Rectal smooth muscle tissue (tissue), 1 donor: Measurements from ENCODE around the gene HES3.

Experiments
- H3K27ac ChIP-seq: one replicate; pipeline ENCODE4 v1.7.0; 2013; ENCODE audit warnings: low read depth, low read length, inconsistent platforms
- H3K27me3 ChIP-seq: one replicate; pipeline ENCODE4 v1.7.0; 2013; ENCODE audit warnings: low read length; ENCODE audit not compliant: control insufficient read depth, insufficient read depth
- H3K36me3 ChIP-seq: one replicate; pipeline ENCODE4 v1.7.0; 2013; ENCODE audit warnings: low read length; ENCODE audit not compliant: control insufficient read depth, insufficient read depth
- H3K4me1 ChIP-seq: one replicate; pipeline ENCODE4 v1.7.0; 2013; ENCODE audit warnings: low read length; ENCODE audit not compliant: control insufficient read depth, insufficient read depth
- H3K4me3 ChIP-seq: one replicate; pipeline ENCODE4 v1.7.0; 2013; ENCODE audit warnings: low read length
- H3K9ac ChIP-seq: one replicate; pipeline ENCODE4 v1.7.0; 2013; ENCODE audit warnings: low read length

The HES3 gene

DNA sequence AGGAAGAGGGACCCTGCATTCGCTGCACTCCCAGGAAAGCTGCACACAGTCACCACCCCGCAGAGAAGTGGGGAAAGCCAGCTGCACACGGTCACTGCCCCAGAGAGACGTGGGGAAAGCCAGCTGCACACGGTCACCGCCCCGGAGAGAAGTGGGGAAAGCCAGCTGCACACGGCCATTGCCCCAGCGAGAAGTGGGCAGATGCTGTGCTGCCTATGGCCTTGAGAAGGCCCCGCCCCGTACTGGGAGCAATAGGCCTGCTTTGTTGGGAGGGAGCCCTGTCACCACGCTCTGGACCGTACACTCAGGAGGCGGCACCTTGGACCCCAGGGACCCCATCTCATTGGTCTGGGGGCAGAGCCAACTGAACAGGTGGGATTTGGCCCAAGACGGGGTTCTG lies 21.2 kb downstream of the HES3 start:
- Histone ChIP-seq H3K27me3 (peaks cover 3% of the 10 kb centered on the region), H3K27ac (no peak overlapping the region), H3K4me1 (no peaks in the 10 kb centered on the region), H3K4me3 (no peak overlapping the region), H3K9ac (no peak overlapping the region), H3K36me3 (no peaks in the 10 kb centered on the region)

DNA sequence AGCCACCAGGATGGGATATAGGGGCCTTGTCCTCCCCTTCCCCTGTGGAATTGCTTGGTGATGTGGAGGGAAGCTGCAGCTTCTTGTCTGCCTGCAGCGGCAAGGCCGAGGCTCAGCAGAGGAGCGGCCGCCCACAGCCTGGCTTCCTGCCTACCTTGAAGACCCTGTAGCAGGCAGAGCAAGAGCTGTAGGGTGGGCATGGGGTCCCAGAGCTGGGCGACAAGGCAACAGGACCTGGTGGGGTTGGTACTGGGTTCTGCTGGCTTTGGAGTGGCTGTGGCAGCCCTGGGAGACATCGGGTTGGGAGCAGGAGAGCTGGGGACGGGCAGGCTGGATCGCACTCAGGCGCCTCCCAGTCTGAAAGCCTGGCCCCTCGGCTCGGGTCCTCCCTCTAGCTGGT lies 22.7 kb downstream of the HES3 start:
- Histone ChIP-seq H3K27ac (no peak overlapping the region), H3K9ac (no peak overlapping the region), H3K36me3 (no peaks in the 10 kb centered on the region), H3K4me1 (no peaks in the 10 kb centered on the region), H3K27me3 (peaks cover 3% of the 10 kb centered on the region), H3K4me3 (no peak overlapping the region)

DNA sequence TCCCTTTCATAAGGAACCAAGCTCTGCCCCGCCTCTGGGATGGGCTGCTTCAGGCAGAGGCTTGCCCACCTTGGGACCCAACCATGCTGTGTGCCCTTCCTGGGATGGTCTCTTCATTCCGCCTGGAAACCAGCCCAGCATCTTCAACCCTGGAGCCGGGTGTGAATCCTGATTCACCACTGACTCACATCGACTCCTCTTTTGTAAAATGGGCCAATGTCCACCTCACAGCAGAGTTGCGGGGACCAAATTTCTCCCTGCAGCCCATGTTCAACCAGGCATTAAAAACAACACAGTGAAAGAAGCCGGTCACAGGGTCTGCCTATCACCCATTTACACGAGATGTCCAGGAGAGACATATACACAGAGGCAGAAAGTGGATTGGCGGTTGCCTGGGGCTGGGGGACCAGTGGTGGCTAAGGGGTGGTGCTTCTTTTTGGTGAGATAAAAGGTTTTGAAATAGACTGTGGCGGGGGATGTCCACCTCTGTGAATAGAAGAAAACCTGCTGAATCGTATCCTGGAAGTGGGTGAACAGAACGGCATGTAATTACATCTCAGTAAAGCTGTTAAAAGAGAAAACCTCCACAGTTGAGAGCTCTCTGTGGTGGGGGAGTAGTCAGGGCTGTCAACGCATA lies 23.8 kb downstream of the HES3 start:
- no peak overlapping the region for H3K27ac ChIP-seq
- no peaks in the 10 kb centered on the region for H3K27me3 ChIP-seq
- H3K36me3 ChIP-seq, result no peaks in the 10 kb centered on the region
- no peak overlapping the region for H3K9ac ChIP-seq
- H3K4me1 ChIP-seq, result no peaks in the 10 kb centered on the region
- no peak overlapping the region for H3K4me3 ChIP-seq

DNA sequence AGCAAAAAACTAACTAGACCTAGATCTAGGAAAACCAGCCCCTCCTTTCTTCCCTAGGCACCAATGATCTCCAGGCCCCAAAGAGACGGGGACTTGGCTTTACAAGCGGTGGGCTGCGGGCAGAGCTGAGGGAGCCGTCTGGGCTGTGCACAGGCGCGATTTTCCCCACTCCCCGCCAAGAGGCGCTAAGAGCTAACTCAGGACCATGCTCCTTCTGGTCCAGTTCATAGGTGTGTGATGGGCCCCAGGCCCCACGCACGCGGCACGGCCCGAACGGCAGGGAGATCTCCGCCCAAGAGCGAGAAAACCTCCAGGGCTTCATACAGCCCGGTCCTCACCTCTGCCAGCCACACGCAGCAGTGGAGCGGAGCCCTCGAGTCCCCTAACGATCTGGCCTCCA lies 24.4 kb downstream of the HES3 start:
- Histone ChIP-seq H3K27me3 (no peaks in the 10 kb centered on the region), H3K36me3 (no peaks in the 10 kb centered on the region), H3K27ac (no peak overlapping the region), H3K4me1 (no peaks in the 10 kb centered on the region), H3K9ac (no peak overlapping the region), H3K4me3 (no peak overlapping the region)

DNA sequence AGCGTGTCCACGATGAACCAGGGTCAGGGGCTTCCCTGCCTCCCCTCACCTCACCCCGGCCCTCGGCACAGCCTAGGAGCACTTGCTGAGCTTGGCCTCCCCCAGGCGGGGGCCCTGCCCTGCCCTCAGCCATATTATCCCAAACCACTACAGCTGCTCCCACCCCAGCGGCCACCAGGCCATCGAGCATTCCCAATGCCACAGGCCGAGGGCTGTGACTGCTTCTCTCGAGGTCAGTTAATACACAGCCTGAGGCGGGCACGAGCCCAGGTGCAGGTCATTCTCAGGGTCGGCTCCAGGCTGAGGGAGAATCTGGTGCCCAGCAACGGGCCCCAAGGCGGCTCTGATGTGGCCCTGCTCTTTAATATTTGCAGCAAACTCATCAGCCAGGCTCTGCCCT lies 25.3 kb downstream of the HES3 start:
- Histone ChIP-seq H3K9ac (no peak overlapping the region), H3K27ac (no peak overlapping the region)

DNA sequence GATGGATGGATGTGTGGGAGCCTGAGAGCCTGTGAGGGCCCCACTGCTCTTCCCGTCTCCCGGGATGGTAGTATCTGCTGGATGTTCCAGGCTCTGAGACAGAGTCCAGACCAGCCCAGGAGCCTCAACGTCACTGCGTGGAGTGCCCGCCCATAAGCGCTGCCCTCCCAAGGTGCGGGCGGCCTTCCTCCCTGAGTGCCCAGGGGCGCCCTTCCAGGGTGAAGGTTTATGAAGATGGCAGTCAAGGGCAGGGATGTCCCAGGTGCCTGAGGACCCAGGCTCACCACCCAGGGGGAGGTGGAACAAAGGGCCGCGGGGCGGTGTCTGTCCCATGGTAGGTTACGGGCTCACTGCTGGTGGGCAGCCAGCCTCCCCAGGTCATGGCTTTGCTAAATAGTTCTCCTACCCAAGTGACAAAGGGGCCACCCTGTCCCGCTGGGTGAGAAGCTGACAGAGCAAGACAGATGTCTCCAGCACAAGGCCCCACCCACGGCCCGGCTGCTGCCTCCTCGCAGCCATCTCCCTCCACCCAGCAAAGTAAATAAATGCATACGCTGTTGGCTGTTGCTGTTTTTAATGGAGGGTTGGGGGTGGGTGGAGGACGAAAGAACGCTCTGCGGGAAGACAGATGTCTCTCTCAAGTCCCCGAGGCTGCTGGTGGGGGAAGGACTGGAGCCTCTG lies 25.9 kb downstream of the HES3 start:
- no peak overlapping the region for H3K9ac ChIP-seq
- H3K36me3 ChIP-seq, result no peaks in the 10 kb centered on the region
- H3K27ac ChIP-seq, result no peak overlapping the region
- no peaks in the 10 kb centered on the region for H3K27me3 ChIP-seq
- H3K4me1 ChIP-seq, result no peaks in the 10 kb centered on the region
- no peak overlapping the region for H3K4me3 ChIP-seq

More for the DNA sequence above, 25.3 kb downstream of the HES3 start:
- no peaks in the 10 kb centered on the region for H3K27me3 ChIP-seq
- H3K4me3 ChIP-seq, result no peak overlapping the region
- no peaks in the 10 kb centered on the region for H3K36me3 ChIP-seq
- no peaks in the 10 kb centered on the region for H3K4me1 ChIP-seq

DNA sequence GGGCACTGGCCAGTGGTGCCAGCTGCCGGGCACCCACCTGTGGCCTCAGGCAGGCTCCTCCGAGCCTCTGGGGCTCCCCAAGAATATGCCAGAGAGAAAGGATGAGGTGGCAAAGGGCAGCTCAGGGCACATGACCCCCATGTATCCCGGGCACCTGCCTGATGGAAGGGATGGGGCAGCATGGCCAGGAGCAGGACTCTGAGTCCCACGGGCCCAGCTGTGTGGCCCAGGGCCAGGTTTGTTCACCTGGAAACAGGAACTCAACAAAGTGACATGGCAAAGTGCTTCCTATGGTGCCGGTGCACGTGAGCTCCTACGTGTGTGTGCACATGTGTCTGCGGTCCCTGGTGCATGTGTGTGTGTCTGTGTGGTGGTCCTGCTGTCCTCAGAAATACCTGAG lies 26.4 kb downstream of the HES3 start:
- H3K4me3 ChIP-seq, result no peak overlapping the region
- no peak overlapping the region for H3K27ac ChIP-seq
- H3K4me1 ChIP-seq, result no peaks in the 10 kb centered on the region
- no peaks in the 10 kb centered on the region for H3K27me3 ChIP-seq
- H3K36me3 ChIP-seq, result no peaks in the 10 kb centered on the region
- no peak overlapping the region for H3K9ac ChIP-seq

DNA sequence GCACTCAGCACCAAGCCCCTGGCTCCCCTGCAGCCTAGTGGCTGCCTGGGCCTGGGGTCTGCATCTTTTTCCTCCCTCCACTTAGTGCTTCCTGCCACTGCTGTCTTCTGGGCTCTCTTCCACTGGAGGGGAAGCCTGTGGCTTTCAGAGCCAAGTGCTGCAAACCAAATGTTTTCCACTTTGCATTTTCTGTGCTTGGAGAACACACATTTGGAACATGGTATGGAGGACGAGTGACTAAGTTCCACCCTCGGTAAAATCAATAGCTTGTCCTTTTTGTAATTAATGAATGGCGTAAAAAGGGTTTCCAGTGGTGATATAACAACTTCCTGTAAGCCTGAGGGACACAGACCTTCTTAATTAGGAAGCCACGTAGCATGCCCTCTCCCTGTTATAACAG lies 27.0 kb downstream of the HES3 start:
- Histone ChIP-seq H3K36me3 (no peaks in the 10 kb centered on the region), H3K9ac (no peak overlapping the region), H3K4me3 (no peak overlapping the region), H3K27me3 (no peaks in the 10 kb centered on the region), H3K4me1 (peaks cover 2% of the 10 kb centered on the region), H3K27ac (no peak overlapping the region)

- Histone ChIP-seq H3K4me3 (no peak overlapping the region), H3K4me1 (peaks cover 5% of the 10 kb centered on the region), H3K27me3 (no peaks in the 10 kb centered on the region), H3K9ac (no peak overlapping the region), H3K36me3 (no peaks in the 10 kb centered on the region), H3K27ac (no peak overlapping the region)
These were observed 27.6 kb downstream of the HES3 start for GRCh38 chr1:6271554-6271953.

DNA sequence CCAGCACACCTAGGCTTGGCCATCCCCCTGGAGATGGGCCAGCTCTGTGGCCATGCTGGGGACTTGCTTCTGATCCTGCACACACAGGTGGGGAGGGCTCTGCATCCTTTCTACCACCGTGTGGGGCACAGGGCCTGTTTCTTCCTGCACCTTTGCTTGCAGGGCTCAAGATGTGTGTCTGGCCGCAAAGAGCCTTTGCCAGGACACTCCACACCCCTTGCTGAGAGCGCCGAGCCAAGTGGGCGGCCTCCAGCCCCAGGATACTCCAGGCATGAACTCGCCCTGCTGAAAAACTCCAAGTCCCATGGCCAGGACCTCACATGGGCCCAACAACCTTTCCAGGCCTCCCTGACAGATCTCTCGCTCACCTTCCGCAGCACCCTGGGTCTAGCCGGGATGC lies 28.5 kb downstream of the HES3 start:
- no peak overlapping the region for H3K4me3 ChIP-seq
- H3K27ac ChIP-seq, result no peak overlapping the region
- H3K36me3 ChIP-seq, result no peaks in the 10 kb centered on the region
- H3K4me1 ChIP-seq, result peaks cover 6% of the 10 kb centered on the region
- H3K9ac ChIP-seq, result no peak overlapping the region
- H3K27me3 ChIP-seq, result no peaks in the 10 kb centered on the region

DNA sequence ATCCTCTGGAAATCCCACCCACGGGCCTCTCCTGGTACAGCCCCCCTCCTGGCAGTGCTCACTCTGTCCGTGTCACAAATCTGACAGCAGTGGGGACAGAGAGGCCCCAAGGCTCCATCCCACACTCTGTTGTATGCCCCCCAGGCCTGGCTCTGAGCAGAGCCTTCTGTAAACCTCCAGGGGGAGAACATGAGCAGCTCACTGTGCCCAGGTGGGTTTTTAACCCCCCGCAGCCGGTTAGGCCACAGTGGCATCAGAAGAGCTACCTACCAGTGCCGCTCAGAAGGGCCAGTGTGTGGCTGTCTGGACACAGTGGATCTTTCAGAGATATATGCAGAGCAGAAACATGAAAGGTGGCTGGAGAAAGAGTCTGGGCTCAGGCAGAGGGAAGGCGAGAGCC lies 28.9 kb downstream of the HES3 start:
- H3K9ac ChIP-seq, result no peak overlapping the region
- no peaks in the 10 kb centered on the region for H3K27me3 ChIP-seq
- no peak overlapping the region for H3K27ac ChIP-seq
- H3K36me3 ChIP-seq, result no peaks in the 10 kb centered on the region
- no peak overlapping the region for H3K4me3 ChIP-seq
- peaks cover 6% of the 10 kb centered on the region for H3K4me1 ChIP-seq

GRCh38 chr1:6273380-6273891 lies 29.5 kb downstream of the HES3 start:
- Histone ChIP-seq H3K27me3 (no peaks in the 10 kb centered on the region), H3K27ac (no peak overlapping the region), H3K9ac (no peak overlapping the region), H3K4me1 (peaks cover 6% of the 10 kb centered on the region), H3K36me3 (no peaks in the 10 kb centered on the region), H3K4me3 (no peak overlapping the region)

DNA sequence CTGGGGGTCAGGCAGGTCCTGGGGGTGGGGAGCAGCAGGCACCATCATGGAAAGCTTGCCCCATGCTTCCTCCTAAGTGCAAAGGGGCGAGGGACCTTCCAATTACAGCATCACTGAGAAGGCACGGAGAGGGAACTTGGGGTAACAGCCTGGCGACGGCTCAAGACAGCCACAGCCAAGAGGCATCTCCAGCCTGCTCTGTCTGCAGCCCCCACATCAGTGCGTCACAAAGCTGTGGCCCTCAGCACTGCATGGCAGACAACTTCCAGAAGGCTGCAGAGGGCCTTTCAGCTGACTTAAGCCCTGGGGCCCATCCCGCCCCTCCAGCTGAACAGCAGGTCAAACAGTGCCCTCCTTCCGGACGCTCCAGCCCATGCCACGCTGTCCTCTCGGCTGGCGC lies 30.1 kb downstream of the HES3 start:
- H3K9ac ChIP-seq, result no peak overlapping the region
- no peaks in the 10 kb centered on the region for H3K36me3 ChIP-seq
- H3K27ac ChIP-seq, result no peak overlapping the region

More for the DNA sequence above, 30.1 kb downstream of the HES3 start:
- peaks cover 6% of the 10 kb centered on the region for H3K4me1 ChIP-seq
- H3K27me3 ChIP-seq, result no peaks in the 10 kb centered on the region
- no peak overlapping the region for H3K4me3 ChIP-seq
